Stimulated activated CD4-positive, alpha-beta T cell treated with anti-CD3 and anti-CD28 coated beads, Interleukin-15, amount 100 ng/mL, for 1 hour (primary cell): Measurements from ENCODE around the gene CCDC141.

Source experiments
- DNase-seq, 2 donors: peaks; one replicate each; pipeline ENCODE4 v3.0.0-alpha.2; 2020; ENCODE audit warnings: low read depth in 1 of 2, low spot score in 1 of 2

Gene CCDC141

DNA sequence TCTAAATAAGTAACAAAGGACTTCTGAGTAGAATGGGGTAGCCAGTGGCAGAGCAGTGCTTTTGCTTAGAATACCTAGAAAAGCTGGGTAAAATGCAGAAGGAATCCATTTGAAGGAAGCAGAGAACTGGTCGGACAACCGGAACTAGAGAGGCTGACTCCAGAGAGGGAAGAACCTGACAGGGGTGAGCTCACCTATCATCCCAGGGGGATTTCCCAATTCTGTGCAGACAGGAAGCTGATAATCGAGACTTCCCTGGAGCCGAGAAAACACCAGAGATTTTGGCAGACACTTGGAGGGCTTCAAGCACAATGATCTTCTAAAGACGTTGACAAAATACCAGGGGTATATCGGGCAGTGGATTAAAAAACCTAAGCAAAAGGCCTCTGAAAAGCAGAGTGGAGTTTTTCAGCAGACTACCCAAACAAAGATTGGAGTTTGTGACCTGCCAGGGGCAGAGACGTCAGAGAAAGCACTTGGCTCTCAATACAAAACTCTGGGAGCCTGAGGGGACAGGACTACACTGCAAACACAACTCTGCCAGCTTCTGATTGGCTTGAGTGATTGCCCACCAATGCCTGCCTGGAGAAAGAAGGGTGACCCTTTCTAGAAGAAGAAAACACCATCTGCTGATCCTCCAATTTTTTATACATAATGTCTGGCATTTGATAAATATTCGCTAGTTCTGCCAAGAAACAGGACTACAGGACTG, 175.3 kb downstream of the CCDC141 start:
- DNase-seq, result no peak

GRCh38 chr2:178873912-178874311, 176.0 kb downstream of the CCDC141 start:
- no peak for DNase-seq

GRCh38 chr2:178871536-178871935, 178.4 kb downstream of the CCDC141 start:
- no peak for DNase-seq

DNA sequence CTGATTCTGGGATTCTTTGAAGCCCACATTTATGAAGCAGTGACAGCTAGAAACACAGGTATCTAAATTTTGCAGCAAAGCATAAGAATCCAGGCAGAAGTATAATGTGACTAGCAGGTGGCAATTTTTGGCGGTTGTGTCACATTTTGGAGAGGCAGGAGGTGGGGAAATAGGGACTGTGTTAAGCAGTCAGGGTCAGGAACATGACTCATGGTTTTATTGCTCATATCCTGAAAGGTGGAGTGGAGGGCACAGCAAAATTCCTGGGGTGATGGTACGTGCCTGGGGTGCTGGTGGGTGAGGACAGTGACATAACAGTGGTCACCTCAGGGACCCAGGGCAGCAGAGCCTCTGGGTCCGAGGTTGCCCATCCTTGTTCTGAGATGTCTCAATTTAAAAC, 179.2 kb downstream of the CCDC141 start:
- DNase-seq, result no peak

DNA sequence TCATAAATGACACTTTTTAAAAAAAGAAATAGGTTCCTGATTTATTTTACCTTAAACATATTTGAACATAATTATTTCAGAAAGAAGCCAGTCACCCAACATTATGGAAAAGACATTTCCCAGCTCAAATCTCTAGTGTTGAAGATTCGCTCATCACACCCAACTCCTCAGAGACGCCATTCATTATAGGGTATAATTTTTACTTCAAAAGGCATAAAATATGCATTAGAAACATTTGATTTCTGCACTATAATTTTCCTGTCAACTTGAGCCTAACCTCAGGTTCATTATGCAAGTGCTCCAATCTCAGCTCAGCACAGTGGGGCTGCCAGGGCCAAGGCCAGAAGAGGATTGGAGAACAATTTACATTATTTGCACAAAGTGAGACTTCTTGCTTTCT, 183.9 kb downstream of the CCDC141 start:
- no peak for DNase-seq

DNA sequence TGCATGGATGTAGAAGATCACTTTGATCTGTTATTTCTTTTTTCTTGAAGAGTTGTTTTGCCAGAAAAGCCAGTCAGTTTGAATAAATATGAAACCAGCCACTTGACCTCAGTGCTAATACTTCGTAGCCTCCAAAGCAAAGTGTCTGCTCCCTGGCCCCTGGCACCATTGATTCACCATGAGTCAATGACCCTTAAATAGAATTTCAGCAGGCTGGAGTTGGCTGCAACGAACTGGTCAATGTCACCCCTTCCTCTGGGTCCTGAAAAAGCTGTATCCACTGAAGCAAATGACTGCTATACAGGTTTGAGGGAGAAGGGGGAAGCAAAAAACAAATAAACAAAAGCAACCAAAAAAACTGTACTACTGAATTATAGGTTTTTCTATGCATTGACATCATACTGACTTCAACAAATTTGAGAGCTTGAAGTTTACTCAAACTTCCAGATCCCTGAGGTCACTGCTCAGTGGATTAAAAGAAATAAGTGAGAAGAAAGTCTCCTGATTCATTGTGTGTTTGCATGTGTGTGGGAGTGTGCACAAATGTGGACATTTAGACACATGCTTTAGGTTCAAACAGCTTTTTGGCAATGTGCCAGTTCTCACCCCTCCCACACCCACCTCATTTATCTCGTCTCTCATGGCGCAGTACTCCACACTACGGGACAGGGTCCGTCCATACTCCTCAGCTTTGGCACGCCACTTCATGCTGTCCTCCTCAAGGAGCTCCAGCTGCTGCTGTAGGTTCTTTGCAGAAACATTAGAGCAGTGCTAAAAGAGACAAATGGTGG, 184.6 kb downstream of the CCDC141 start:
- no peak for DNase-seq

- no peak for DNase-seq
Observed at GRCh38 chr2:178863856-178864620, 185.9 kb downstream of the CCDC141 start.

- DNase-seq, result no peak
Observed at GRCh38 chr2:178863130-178863855, 186.6 kb downstream of the CCDC141 start.

- DNase-seq, result no peak
Observed at GRCh38 chr2:178860551-178860950, 189.4 kb downstream of the CCDC141 start.

- DNase-seq, result no peak
Observed at GRCh38 chr2:178859730-178860129, 190.2 kb downstream of the CCDC141 start.

DNA sequence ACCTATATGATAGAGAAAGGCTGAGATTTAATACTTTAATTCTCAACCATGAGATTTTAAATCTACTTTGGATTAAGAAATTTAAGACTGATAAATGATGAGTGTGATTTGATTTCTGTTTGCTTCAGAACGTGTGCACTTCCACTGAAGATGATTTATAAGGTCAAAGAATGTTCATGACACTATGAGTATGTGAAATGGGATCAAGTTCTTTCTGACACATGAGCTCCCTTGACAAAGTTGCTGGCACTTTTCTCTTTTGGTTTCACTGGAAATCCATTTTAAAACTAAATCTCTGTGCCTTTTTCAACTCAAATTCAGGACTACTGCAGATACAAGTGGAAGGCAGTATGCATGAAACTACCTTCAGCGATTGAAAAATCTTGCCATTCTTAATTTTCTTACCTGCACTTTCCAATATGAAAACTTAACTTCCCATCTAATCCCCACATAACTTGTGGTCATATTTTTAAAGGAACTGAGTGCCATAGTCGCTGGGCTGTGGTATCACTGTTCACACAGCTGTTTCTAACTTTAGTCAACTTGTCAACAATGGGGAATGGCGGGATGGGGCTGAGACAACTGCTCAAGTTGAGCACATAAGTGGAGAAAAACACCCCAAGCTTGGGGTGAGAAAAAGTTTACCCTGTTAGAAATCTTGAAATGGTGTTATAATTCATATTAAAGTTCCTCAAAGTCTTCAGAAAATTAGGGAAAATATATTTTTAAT, 190.9 kb downstream of the CCDC141 start:
- no peak for DNase-seq

DNA sequence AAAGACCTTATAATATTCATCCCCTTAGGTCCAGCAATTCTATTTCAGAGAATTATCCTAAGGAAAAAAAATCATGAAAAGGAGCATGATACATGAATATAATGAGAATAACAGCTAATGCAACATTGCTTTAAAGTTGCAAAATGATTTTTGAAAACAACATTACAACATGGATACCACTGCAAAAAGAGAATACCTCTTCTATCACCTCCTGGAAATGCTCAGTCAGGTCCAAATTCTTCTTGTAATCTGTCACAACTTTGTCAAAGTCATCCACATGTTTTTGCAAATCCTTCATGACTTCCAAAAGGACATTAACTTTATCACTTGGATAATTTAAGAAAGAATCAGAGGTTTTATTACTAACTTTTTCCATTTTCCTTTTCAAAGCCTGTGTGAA, 194.8 kb downstream of the CCDC141 start:
- no peak for DNase-seq

DNA sequence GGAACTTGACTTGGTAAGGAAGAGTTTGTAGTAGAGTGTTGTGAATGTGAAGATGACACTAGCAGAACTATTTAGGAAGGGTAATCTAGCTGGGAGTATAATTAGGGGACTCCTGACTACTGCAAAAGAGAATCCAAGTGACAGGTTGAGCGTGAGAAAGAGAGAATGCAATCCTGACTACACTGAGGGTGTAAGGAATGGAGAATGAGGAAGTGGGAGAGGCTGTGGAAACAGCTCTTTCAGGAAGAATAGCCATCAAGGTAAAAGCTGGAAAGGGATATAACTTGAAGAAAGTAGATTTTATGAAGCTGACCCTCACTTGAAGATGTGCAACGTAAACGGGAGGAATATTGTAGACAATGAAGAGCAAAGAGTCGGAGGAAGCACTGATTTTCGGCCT, 201.6 kb downstream of the CCDC141 start:
- DNase-seq, result no peak

GRCh38 chr2:178846458-178846802, 203.5 kb downstream of the CCDC141 start:
- DNase-seq, result no peak

- DNase-seq, result no peak
Observed at GRCh38 chr2:178845566-178846457, 204.1 kb downstream of the CCDC141 start.

DNA sequence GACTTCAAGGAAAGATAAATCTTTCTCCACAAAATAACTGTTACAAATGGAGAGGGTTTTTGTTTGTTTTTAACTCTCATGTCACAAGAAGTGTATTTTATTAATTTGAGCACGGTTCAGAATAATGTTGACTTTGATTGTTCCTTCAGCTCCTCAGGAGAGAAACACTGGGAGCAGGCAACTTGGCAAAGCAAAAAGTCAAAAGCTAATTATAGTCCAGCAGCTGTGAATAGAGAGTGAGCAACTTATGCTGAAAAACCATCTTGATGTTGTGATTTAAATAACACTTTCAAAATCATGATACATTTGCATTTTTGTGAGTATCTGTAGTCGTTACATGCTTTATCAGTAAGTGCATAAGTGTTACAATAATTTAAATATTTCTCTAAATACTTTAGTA, 205.2 kb downstream of the CCDC141 start:
- DNase-seq, result no peak

- no peak for DNase-seq
Observed at GRCh38 chr2:178844269-178844668, 205.7 kb downstream of the CCDC141 start.

- DNase-seq, result no peak
Observed at GRCh38 chr2:178843697-178844096, 206.2 kb downstream of the CCDC141 start.

DNA sequence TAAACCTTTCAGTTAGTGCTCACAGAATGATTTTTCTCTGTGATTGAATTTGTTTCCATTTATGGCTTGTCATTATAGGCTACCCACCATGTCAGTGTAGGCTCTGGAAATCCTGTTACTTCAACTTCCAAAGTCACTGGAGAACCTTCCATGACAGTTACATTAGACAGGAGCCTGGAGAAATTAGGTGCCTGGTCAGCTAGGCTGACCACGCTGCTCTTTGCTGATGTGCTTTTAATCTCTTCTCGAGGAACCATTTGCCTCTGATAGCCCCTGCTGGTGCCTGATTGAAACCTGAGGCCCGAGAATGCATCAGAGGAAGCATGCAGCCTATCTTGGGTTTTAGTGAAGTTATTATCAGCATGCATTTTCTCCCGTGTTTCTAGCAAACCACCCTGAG, 213.1 kb downstream of the CCDC141 start:
- DNase-seq, result no peak

DNA sequence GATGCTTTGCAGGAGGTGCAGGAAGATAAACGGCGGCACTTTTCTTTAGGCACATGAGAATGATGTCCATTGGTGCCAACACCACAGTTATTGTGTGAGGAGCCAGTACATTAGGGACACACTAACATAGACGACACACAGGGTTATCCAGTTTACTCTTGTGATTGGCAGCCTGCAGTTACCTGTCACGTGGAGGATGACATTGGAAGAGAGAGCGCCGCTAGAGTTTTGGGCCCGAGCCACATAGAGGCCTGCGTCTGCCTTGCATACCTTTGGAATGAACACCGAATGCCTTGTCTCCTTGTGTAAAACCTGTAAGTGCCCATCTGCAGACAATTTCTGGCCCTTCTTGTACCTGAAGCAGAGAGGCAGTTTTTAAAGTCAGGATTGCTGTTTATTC, 215.9 kb downstream of the CCDC141 start:
- no peak for DNase-seq
